Panc1 (cell line): ENCODE measurements around the gene PYGM.

Experiments
- POLR2AphosphoS5 ChIP-seq: IDR thresholded peaks from 2 replicates; pipeline ENCODE4 v1.6.1; 2012; ENCODE audit warnings: mild to moderate bottlenecking, low read depth, low read length, moderate library complexity
- SIN3A ChIP-seq: IDR thresholded peaks from 2 replicates; pipeline ENCODE4 v1.6.1; 2012; ENCODE audit warnings: low read depth, mild to moderate bottlenecking, low read length, moderate library complexity, borderline replicate concordance; ENCODE audit not compliant: insufficient read depth
- TCF7L2 ChIP-seq: IDR thresholded peaks from 2 replicates; pipeline ENCODE4 v1.6.1; 2011; ENCODE audit warnings: mild to moderate bottlenecking, low read depth, low read length, inconsistent platforms
- TF ChIP-seq, protein P1 (sequence below): fragments of 450-650 bp; IDR thresholded peaks from 2 replicates; pipeline ENCODE4 v1.5.1; 2017; ENCODE audit warnings: mild to moderate bottlenecking
- TF ChIP-seq, protein P2 (sequence below), 2 experiments: IDR thresholded peaks; 2 replicates each; pipeline ENCODE4 v1.6.1; 2011 to 2012; ENCODE audit warnings: low read depth in 2 of 2, control low read depth in 1 of 2, low read length in 1 of 2, mild to moderate bottlenecking in 1 of 2, moderate library complexity in 1 of 2; ENCODE audit not compliant: insufficient read depth in 1 of 2

DNA sequence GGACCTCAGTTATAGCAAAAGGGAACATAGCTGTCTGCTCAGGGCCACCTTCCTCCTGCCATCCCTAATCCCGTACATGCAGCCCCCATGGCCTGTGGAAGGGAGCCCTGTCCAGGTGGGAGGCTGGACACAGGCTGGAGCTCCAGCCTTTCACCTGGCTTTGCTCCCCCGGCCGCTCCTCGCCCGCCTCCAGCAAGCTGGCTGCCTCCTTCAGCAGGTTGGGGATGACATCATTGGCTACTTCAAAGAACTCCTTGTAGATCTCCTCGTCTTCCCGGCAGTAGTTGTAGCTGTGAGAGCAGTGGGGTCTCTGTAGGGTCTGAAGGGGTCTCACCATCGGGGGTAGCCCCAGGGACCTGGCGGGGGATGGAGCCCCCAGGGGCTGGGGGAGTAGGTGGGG, 45.7 kb upstream of the PYGM start:
- TF ChIP-seq, protein P1, sequence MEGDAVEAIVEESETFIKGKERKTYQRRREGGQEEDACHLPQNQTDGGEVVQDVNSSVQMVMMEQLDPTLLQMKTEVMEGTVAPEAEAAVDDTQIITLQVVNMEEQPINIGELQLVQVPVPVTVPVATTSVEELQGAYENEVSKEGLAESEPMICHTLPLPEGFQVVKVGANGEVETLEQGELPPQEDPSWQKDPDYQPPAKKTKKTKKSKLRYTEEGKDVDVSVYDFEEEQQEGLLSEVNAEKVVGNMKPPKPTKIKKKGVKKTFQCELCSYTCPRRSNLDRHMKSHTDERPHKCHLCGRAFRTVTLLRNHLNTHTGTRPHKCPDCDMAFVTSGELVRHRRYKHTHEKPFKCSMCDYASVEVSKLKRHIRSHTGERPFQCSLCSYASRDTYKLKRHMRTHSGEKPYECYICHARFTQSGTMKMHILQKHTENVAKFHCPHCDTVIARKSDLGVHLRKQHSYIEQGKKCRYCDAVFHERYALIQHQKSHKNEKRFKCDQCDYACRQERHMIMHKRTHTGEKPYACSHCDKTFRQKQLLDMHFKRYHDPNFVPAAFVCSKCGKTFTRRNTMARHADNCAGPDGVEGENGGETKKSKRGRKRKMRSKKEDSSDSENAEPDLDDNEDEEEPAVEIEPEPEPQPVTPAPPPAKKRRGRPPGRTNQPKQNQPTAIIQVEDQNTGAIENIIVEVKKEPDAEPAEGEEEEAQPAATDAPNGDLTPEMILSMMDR, result no peak
- no peak for TF ChIP-seq POLR2AphosphoS5
- TF ChIP-seq SIN3A, result no peak
- TF ChIP-seq, protein P2, sequence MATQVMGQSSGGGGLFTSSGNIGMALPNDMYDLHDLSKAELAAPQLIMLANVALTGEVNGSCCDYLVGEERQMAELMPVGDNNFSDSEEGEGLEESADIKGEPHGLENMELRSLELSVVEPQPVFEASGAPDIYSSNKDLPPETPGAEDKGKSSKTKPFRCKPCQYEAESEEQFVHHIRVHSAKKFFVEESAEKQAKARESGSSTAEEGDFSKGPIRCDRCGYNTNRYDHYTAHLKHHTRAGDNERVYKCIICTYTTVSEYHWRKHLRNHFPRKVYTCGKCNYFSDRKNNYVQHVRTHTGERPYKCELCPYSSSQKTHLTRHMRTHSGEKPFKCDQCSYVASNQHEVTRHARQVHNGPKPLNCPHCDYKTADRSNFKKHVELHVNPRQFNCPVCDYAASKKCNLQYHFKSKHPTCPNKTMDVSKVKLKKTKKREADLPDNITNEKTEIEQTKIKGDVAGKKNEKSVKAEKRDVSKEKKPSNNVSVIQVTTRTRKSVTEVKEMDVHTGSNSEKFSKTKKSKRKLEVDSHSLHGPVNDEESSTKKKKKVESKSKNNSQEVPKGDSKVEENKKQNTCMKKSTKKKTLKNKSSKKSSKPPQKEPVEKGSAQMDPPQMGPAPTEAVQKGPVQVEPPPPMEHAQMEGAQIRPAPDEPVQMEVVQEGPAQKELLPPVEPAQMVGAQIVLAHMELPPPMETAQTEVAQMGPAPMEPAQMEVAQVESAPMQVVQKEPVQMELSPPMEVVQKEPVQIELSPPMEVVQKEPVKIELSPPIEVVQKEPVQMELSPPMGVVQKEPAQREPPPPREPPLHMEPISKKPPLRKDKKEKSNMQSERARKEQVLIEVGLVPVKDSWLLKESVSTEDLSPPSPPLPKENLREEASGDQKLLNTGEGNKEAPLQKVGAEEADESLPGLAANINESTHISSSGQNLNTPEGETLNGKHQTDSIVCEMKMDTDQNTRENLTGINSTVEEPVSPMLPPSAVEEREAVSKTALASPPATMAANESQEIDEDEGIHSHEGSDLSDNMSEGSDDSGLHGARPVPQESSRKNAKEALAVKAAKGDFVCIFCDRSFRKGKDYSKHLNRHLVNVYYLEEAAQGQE (IDR thresholded peaks at IDR 0.05; ENCODE audit: insufficient read depth in 1 of 2, low read depth in 2 of 2, low read length in 1 of 2), result no peak
- TF ChIP-seq TCF7L2, result no peak
